HuH-7.5 (cell line): ENCODE results near the gene SKP1.
"Not testable (repeated sequence)": the region's sequence is repeated elsewhere in the genome, so short reads cannot be mapped to it uniquely, and the experiment has no call there.

ENCODE experiments used
- DNase-seq: peaks from one replicate; pipeline ENCODE4 v3.0.0; 2011; ENCODE audit warnings: low spot score

SKP1 gene

GRCh38 chr5:134176511-134177368, at the start of gene SKP1:
TSS of gene SKP1 (minus strand) at chr5:134176950. CDS start at chr5:134174022, 2,928 bp downstream.
- peak; percentile 49 for DNase-seq

GRCh38 chr5:134225780-134226440, 49.2 kb upstream of the SKP1 start, which contains the start of gene PPP2CA:
TSS of gene PPP2CA (minus strand) at chr5:134226073. CDS start at chr5:134225861, 212 bp downstream.
- peak; percentile 82 for DNase-seq

GRCh38 chr5:134224888-134225779, 48.4 kb upstream of the SKP1 start:
- DNase-seq = peak; percentile 16

DNA sequence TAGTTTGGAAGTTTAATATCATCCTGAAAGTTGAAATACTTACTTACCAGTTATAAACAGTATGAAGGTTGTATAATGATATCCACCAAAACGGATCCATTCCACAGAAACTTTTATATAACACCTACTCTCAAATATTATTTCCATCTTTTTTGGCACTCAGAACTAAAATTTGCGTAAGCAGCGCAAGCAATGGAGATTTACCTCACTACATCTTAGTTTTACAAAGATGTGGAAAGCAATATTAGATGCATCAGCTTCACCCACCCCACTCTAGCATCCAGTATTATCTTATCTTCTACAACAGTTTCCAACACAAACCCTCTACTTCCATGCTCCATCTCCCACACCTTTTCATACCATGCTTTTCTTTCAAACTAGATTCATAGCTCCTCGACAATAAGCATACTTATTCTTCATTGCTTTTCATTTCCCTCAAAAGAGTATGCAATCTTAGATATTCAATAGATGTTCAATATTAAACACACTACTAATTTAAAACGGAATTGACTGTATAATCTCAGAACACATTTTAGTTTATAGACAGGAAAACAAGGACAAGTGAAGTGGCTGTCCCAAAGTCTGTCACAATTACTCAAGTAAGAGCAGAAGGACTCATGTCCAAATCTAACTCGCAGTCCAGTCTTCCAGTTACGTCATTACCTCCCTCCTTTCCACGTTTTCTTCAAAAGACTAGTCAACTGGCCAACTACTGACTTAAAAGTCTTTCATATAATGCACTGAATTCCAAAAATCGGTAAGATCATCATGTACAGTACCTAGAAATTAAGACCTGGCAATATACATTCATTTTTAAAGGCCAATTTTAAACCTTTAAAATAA, 46.9 kb upstream of the SKP1 start:
- no peak for DNase-seq

DNA sequence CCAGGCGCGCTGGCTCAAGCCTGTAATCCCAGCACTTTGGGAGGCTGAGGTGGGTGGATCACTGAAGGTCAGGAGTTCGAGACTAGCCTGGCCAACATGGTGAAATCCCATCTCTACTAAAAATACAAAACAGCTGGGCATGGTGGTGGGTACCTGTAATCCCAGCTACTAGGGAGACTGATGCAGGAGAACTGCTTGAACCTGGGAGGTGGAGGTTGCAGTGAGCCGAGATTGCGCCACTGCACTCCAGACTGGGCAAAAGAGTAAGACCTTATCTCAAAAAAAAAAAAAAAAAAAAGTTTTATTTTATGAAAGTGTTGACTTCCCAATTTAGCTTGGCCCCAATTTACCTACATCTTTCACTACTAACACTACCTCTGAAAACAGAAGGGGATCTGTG, 44.9 kb upstream of the SKP1 start:
- not testable (repeated sequence) for DNase-seq

DNA sequence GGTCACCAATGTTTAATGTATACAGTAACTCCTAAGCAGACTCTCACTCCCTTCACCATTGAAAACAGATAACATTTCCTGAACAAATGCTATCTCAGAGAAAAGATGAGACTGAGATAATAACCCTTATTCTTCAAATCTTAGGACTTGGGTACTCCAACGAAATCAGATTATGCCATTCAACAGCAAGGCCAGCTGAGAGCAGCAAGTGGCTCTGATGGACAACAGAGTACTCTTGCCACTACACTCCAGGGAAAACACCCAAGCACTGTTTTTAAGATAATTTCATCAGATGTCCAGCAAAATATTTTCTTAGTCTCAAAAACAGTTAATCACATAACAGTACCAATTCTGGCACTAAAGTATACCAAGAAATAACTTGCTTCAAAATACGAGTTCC, 39.0 kb upstream of the SKP1 start:
- DNase-seq = no peak

GRCh38 chr5:134211263-134212031, 34.7 kb upstream of the SKP1 start:
- DNase-seq = not testable (repeated sequence)

DNA sequence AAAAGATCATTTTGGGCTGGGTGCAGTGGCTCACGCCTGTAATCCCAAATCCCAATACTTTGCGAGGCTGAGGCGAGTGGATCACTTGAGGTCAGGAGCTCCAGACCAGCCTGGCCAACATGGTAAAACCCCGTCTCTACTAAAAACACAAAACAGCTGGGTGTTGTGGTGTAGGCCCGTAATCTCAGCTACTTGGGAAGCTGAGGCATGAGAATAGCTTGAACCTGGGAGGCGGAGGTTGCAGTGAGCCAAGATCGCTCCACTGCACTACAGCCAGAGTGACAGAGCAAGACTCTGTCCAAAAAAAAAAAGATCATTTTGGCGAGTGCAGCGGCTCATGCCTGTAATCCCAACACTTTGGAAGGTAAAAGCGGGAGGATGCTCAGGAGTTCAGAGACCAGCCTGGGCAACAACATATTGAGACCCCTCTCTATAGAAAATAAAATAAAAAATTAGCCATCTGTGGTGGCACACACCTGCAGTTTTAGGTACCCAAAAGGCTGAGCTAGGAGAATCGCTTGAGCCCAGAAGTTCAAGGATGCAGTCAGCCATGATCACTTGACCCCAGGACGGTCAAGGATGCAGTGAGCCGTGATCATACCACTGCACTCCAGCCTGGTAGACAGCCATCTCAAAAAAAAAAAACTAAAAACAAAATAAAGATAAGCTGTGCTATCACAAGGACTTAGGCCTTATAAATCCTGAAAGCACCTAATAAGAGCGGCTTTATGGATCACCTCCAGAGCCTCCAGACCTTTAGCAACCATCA, 32.9 kb upstream of the SKP1 start:
- no peak for DNase-seq

GRCh38 chr5:134207696-134208095, 30.9 kb upstream of the SKP1 start:
- DNase-seq = no peak

DNA sequence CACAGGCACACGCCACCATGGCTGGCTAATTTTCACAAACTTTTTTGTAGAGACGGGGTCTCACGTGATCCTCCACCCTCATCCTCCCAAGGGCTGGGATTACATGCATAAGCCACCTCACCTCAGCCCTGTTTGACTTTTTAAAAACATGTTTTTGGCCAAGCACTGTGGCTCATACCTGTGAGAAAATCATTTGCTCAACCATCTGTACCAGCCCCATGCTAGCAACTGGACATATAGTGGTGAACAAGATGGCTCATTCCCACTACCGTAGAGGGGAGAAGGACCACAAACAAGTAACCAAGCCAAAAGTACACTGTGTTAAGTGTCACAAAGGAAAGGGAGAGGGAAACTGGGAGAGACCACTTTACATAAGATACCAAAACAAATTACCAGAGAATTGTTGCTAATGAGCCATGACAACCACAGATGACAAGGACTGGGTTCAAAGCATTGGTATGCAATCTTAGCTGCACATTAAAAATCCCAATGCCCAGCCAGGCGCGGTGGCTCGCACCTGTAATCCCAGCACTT, 29.9 kb upstream of the SKP1 start:
- no peak for DNase-seq

DNA sequence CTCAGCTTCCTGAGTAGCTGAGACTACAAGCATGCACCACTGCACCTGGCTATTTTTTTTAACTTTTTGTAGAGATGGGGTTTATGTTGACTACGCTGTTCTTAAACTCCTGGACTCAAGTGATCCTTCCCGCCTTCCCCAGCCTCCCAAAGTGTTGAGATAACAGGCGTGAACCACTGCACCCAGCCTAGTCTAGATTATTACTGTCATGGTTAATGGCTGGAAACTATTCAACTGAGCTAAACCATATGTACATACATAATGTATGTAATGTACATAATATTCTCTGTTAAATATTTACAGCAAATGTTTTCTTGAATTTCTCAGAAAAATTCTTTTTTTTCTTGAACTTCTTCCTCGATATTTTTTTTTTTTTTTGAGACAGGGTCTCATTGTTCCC, 27.8 kb upstream of the SKP1 start:
- no peak for DNase-seq

GRCh38 chr5:134203630-134204029, 26.9 kb upstream of the SKP1 start:
- no peak for DNase-seq

- no peak for DNase-seq
Measured at GRCh38 chr5:134195666-134196065, 18.9 kb upstream of the SKP1 start.

- no peak for DNase-seq
Measured at GRCh38 chr5:134189031-134189430, 12.3 kb upstream of the SKP1 start.

- no peak for DNase-seq
Measured at GRCh38 chr5:134188092-134188491, 11.3 kb upstream of the SKP1 start.

DNA sequence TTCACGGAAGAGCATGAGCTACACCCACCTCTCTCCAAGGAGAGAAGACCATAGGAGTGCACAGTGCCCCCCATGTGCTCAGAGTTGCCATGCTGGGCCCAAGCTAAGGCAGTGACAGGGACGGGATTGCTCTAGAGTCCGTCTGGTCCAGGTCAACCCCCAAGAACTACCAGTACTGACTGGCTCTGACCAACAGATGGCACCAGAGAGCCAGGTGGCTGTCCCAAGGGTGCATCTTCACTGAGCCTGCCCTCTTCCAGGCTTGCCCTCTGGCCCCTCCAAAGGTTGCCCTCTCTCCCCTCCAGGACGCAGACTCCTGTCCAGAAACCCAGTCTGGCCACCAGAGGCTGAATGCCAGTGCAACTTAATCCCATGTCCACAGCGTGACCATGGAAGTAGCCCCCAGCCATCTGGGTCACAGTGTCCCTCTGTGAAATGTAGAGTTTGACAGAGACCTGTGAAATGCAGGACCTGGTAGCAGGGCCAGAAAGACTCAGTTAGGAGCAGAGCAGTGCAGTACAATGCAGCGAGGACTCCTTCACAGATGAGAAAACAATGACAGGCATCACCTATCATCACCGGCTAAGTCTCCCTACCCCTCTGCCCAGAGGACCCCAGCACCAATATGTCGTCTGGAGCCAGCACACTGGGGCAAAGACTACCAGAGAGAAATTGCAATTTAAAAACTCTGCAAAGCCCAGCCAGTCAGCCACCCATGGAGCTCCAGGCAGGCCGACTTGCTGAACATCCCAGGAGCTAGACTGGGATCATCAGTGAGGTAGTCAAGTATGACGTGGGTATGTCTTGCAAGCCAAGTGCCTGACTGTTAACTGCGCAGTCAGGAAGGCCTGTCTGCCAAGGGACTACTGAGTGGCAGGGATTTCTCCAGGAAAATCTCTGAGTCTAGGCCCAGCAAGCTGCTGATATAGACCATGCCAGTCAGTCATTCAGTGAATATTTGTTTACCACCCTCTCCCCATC, 7.7 kb upstream of the SKP1 start:
- DNase-seq = peak; percentile 67

DNA sequence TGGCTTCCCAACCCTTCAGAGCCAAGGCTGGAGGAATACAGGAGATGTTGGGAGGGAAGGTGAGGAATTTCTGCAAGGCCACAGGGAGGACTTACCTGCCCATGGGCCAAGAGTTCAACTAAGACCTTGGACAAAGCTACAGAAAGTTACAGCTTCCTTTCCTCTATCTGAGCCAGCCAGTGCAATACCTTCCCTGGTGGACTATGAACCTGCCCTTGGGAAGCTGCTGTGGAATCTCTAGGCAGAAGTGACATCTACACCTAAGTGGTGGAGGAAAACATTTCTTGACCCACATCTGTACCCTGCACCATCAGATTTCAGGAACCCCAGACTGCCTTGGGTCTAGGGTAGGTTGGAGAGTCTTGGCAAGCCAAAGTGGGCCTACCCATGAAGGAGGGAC, 6.7 kb upstream of the SKP1 start:
- no peak for DNase-seq

DNA sequence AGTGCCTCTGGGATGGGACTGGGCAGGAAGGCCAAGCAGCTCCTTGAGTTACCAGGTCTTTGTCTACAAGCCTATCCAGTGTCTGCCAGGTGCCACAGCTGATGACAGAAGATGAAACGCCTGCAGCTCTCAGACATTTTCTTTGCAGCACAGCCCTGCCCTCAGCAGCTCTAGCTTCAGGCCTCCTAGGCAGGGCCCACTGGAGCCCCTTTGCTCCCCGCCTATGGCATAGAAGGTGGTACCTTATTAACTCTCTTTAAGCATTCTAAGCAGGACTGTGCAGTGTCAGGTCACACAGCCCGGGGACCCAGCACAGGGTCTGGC, 1.3 kb upstream of the SKP1 start:
- no peak for DNase-seq
